ENCODE results near the gene RIC1.

Gene RIC1

GRCh38 chr9:5708414-5708813 is 79.5 kb downstream of the RIC1 start:
- TF ChIP-seq EZH2phosphoT487 (IDR thresholded peaks at IDR 0.05; ENCODE audit: borderline replicate concordance) (no peak), CTCF (conservative IDR thresholded peaks at IDR 0.05; ENCODE audit: low read length) (no peak)
- no peaks in the 10 kb centered on the region for H3K27me3 ChIP-seq (ENCODE audit: insufficient read depth, low read length, poor library complexity, severe bottlenecking)
- no peak overlapping the region for H3K9ac ChIP-seq (ENCODE audit: low read depth, low read length, poor library complexity, severe bottlenecking)
- no peaks in the 10 kb centered on the region for H3F3A ChIP-seq (ENCODE audit: low read depth)
- H3K9me3 ChIP-seq (ENCODE audit: insufficient read depth, low read depth, low read length), result peaks cover 20% of the 10 kb centered on the region
- H3K79me2 ChIP-seq (ENCODE audit: insufficient read depth, low read length), result peaks cover 11% of the 10 kb centered on the region; the same call in 1 of the 2 replicates
- H3K4me1 ChIP-seq (ENCODE audit: insufficient read depth, low read length, poor library complexity, severe bottlenecking), result no peaks in the 10 kb centered on the region
- H2AFZ ChIP-seq (ENCODE audit: low read length), result no peak overlapping the region
- H3K4me2 ChIP-seq (ENCODE audit: low read depth, low read length, poor library complexity, severe bottlenecking), result no peak overlapping the region
- no peaks in the 10 kb centered on the region for H3K9me2 ChIP-seq (replicated peaks; ENCODE audit: low read depth, low read length)
- H3K4me3 ChIP-seq (ENCODE audit: low read length, poor library complexity, severe bottlenecking), result no peak overlapping the region
- H4K20me1 ChIP-seq (ENCODE audit: insufficient read depth, low read length, poor library complexity, severe bottlenecking), result no peaks in the 10 kb centered on the region
- peaks cover 29% of the 10 kb centered on the region for H3K36me3 ChIP-seq (ENCODE audit: insufficient read depth, low read length)

- no peaks in the 10 kb centered on the region for H3K4me1 ChIP-seq (ENCODE audit: insufficient read depth, low read length, poor library complexity, severe bottlenecking)
- no peak overlapping the region for H3K4me2 ChIP-seq (ENCODE audit: low read depth, low read length, poor library complexity, severe bottlenecking)
- peaks cover 26% of the 10 kb centered on the region; the same call in 1 of the 2 replicates for H3K9me3 ChIP-seq (ENCODE audit: insufficient read depth, low read depth, low read length)
- no peak overlapping the region for H3K4me3 ChIP-seq (ENCODE audit: low read length, poor library complexity, severe bottlenecking)
- H3K36me3 ChIP-seq (ENCODE audit: insufficient read depth, low read length), result peaks cover 51% of the 10 kb centered on the region
- no peak overlapping the region for H3K9ac ChIP-seq (ENCODE audit: low read depth, low read length, poor library complexity, severe bottlenecking)
- H3K27me3 ChIP-seq (ENCODE audit: insufficient read depth, low read length, poor library complexity, severe bottlenecking), result no peaks in the 10 kb centered on the region
- no peaks in the 10 kb centered on the region for H3F3A ChIP-seq (ENCODE audit: low read depth)
- H4K20me1 ChIP-seq (ENCODE audit: insufficient read depth, low read length, poor library complexity, severe bottlenecking), result no peaks in the 10 kb centered on the region
- no peaks in the 10 kb centered on the region for H3K9me2 ChIP-seq (replicated peaks; ENCODE audit: low read depth, low read length)
- peaks cover 9% of the 10 kb centered on the region; the same call in 1 of the 2 replicates for H3K79me2 ChIP-seq (ENCODE audit: insufficient read depth, low read length)
- TF ChIP-seq CTCF (conservative IDR thresholded peaks at IDR 0.05; ENCODE audit: low read length), result no peak
- TF ChIP-seq EZH2phosphoT487 (IDR thresholded peaks at IDR 0.05; ENCODE audit: borderline replicate concordance), result no peak
- H2AFZ ChIP-seq (ENCODE audit: low read length), result no peak overlapping the region
Observed at GRCh38 chr9:5712651-5713390, 83.9 kb downstream of the RIC1 start.

GRCh38 chr9:5714501-5715401 is 85.8 kb downstream of the RIC1 start:
- H3K4me2 ChIP-seq (ENCODE audit: low read depth, low read length, poor library complexity, severe bottlenecking), result no peak overlapping the region
- TF ChIP-seq CTCF (conservative IDR thresholded peaks at IDR 0.05; ENCODE audit: low read length) (peak; percentile 68), EZH2phosphoT487 (IDR thresholded peaks at IDR 0.05; ENCODE audit: borderline replicate concordance) (no peak)

More at GRCh38 chr9:5714501-5715401, 85.8 kb downstream of the RIC1 start:
- Histone ChIP-seq H3K9me2 (replicated peaks; ENCODE audit: low read depth, low read length) (no peaks in the 10 kb centered on the region), H4K20me1 (ENCODE audit: insufficient read depth, low read length, poor library complexity, severe bottlenecking) (no peaks in the 10 kb centered on the region), H3F3A (ENCODE audit: low read depth) (0 out of 2 replicates have a peak, but pooled peaks cover under 1% of the 10 kb centered on the region), H3K4me1 (ENCODE audit: insufficient read depth, low read length, poor library complexity, severe bottlenecking) (peaks cover 15% of the 10 kb centered on the region), H3K79me2 (ENCODE audit: insufficient read depth, low read length) (no peaks in the 10 kb centered on the region), H3K36me3 (ENCODE audit: insufficient read depth, low read length) (peaks cover 37% of the 10 kb centered on the region), H3K27me3 (ENCODE audit: insufficient read depth, low read length, poor library complexity, severe bottlenecking) (no peaks in the 10 kb centered on the region), H3K4me3 (ENCODE audit: low read length, poor library complexity, severe bottlenecking) (no peak overlapping the region), H3K9me3 (ENCODE audit: insufficient read depth, low read depth, low read length) (peaks cover 10% of the 10 kb centered on the region; the same call in 1 of the 2 replicates), H2AFZ (ENCODE audit: low read length) (no peak overlapping the region), H3K9ac (ENCODE audit: low read depth, low read length, poor library complexity, severe bottlenecking) (no peak overlapping the region)

Data from Loucy (cell line).